ENCODE data around the gene GAS2L3.

DNA sequence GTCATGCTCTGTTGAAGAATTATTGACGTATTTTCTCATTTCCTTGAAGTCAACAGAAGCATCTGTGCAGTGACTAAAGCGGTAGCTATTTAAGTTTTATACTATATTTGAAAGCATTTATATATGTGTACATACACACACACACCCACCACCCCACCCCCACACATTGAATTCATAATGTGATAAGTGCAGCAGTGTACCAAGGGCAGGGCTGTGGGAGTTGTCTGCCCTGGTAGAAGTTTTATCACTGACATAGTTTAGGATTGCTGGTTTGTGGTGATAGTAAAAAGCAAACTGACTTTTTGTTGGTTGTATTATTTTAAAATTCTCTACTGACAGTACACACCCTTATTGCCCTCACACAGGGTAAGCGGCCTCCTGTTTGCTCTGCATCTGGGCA is 39.1 kb downstream of the GAS2L3 start:
- TF ChIP-seq, protein P1, sequence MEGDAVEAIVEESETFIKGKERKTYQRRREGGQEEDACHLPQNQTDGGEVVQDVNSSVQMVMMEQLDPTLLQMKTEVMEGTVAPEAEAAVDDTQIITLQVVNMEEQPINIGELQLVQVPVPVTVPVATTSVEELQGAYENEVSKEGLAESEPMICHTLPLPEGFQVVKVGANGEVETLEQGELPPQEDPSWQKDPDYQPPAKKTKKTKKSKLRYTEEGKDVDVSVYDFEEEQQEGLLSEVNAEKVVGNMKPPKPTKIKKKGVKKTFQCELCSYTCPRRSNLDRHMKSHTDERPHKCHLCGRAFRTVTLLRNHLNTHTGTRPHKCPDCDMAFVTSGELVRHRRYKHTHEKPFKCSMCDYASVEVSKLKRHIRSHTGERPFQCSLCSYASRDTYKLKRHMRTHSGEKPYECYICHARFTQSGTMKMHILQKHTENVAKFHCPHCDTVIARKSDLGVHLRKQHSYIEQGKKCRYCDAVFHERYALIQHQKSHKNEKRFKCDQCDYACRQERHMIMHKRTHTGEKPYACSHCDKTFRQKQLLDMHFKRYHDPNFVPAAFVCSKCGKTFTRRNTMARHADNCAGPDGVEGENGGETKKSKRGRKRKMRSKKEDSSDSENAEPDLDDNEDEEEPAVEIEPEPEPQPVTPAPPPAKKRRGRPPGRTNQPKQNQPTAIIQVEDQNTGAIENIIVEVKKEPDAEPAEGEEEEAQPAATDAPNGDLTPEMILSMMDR (IDR thresholded peaks at IDR 0.05) = no peak
- TF ChIP-seq, protein P2, sequence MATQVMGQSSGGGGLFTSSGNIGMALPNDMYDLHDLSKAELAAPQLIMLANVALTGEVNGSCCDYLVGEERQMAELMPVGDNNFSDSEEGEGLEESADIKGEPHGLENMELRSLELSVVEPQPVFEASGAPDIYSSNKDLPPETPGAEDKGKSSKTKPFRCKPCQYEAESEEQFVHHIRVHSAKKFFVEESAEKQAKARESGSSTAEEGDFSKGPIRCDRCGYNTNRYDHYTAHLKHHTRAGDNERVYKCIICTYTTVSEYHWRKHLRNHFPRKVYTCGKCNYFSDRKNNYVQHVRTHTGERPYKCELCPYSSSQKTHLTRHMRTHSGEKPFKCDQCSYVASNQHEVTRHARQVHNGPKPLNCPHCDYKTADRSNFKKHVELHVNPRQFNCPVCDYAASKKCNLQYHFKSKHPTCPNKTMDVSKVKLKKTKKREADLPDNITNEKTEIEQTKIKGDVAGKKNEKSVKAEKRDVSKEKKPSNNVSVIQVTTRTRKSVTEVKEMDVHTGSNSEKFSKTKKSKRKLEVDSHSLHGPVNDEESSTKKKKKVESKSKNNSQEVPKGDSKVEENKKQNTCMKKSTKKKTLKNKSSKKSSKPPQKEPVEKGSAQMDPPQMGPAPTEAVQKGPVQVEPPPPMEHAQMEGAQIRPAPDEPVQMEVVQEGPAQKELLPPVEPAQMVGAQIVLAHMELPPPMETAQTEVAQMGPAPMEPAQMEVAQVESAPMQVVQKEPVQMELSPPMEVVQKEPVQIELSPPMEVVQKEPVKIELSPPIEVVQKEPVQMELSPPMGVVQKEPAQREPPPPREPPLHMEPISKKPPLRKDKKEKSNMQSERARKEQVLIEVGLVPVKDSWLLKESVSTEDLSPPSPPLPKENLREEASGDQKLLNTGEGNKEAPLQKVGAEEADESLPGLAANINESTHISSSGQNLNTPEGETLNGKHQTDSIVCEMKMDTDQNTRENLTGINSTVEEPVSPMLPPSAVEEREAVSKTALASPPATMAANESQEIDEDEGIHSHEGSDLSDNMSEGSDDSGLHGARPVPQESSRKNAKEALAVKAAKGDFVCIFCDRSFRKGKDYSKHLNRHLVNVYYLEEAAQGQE (IDR thresholded peaks at IDR 0.05; ENCODE audit: insufficient read depth in 1 of 2, low read depth in 2 of 2, low read length in 1 of 2) = no peak
- TF ChIP-seq TCF7L2 (IDR thresholded peaks at IDR 0.05; ENCODE audit: low read depth, low read length) (no peak), POLR2AphosphoS5 (IDR thresholded peaks at IDR 0.05; ENCODE audit: low read depth, low read length) (no peak)

Measured in Panc1 (cell line).